Dermis blood vessel endothelial cell (primary cell): ENCODE data around the gene CILP2. TPM values are rescaled to one million over a fixed set of nuclear protein-coding genes. Genes with fewer than 3 reads are reported as not detected.

Experiments
- DNase-seq: peaks from one replicate; pipeline ENCODE4 v3.0.0; 2010
- total RNA-seq: library from RNA; depleted of rRNA; stranded (reverse); fragments of >200 nt; gene quantifications from 2 replicates; pipeline ENCODE4 v1.2.3, GENCODE V29; 2014

The CILP2 gene
- total RNA-seq, 1 donor from 2014 or later: 0.17 TPM

- no peak for DNase-seq
Measured at GRCh38 chr19:19506592-19506991, 31.5 kb upstream of the CILP2 start.

GRCh38 chr19:19507354-19507753 lies 30.7 kb upstream of the CILP2 start:
- no peak for DNase-seq

- no peak for DNase-seq
Measured at GRCh38 chr19:19508217-19508616, 29.8 kb upstream of the CILP2 start.

- DNase-seq: no peak
Measured at GRCh38 chr19:19510432-19510831, 27.6 kb upstream of the CILP2 start.

- DNase-seq: no peak
Measured at GRCh38 chr19:19513682-19514081, 24.4 kb upstream of the CILP2 start.

- DNase-seq: peak; percentile 72
Measured at GRCh38 chr19:19514215-19514657, 23.8 kb upstream of the CILP2 start.

- DNase-seq: no peak
Measured at GRCh38 chr19:19514881-19515641, 23.0 kb upstream of the CILP2 start, which contains the start of gene TSSK6. TSS of gene TSSK6 (minus strand) at chr19:19515548. CDS start at chr19:19515427, 121 bp downstream.

- peak; percentile 95 for DNase-seq
Measured at GRCh38 chr19:19515642-19516519, 22.2 kb upstream of the CILP2 start, which contains the start of gene NDUFA13. TSS of gene NDUFA13 (plus strand) at chr19:19516225. CDS start at chr19:19516239, 14 bp downstream.

- DNase-seq: no peak
Measured at GRCh38 chr19:19517235-19517619, 20.8 kb upstream of the CILP2 start.

GRCh38 chr19:19520989-19521388 lies 17.1 kb upstream of the CILP2 start:
- DNase-seq: no peak

- no peak for DNase-seq
Measured at GRCh38 chr19:19523177-19523576, 14.9 kb upstream of the CILP2 start.

GRCh38 chr19:19524053-19524452 lies 14.0 kb upstream of the CILP2 start:
- DNase-seq: no peak

- no peak for DNase-seq
Measured at GRCh38 chr19:19525611-19526380, 12.3 kb upstream of the CILP2 start.

- DNase-seq: no peak
Measured at GRCh38 chr19:19526581-19527370, 11.3 kb upstream of the CILP2 start.

GRCh38 chr19:19527371-19527656 lies 10.8 kb upstream of the CILP2 start:
- DNase-seq: no peak

- DNase-seq: no peak
Measured at GRCh38 chr19:19527674-19528625, 10.1 kb upstream of the CILP2 start.

GRCh38 chr19:19528721-19529490 lies 9.2 kb upstream of the CILP2 start, which contains the start of gene YJEFN3:
TSS of gene YJEFN3 (plus strand) at chr19:19528911. CDS start at chr19:19528933, 22 bp downstream.
- peak; percentile 55 for DNase-seq

- no peak for DNase-seq
Measured at GRCh38 chr19:19529783-19530422, 8.2 kb upstream of the CILP2 start.

GRCh38 chr19:19530423-19530804 lies 7.7 kb upstream of the CILP2 start:
- DNase-seq: no peak
